ENCODE results near the gene NCS1.

NCS1 gene

DNA sequence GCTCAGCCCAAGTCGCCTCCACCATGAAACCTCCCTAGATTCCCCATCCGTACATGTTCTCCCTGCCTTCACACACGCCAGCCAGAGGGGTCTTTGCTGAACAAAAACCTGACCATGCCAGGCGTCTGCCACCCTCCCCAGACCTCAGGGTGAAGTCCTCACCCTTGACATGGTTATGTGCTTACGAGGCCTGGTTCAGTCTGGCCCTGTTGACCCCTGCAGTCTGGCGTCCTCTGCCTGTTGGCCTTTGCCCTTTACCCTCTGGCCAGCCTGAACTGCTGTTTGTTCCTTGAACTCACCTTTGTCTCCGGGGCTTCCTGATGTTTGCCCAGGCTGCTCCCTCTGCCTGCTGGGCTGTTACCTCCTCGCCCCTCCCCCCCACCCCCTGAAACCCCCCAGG is 29.8 kb downstream of the NCS1 start:
- no peaks in the 10 kb centered on the region for H3F3A ChIP-seq (ENCODE audit: control insufficient read depth, insufficient read depth)
- no peak overlapping the region for H3K4me2 ChIP-seq (ENCODE audit: low read length)
- H3K27ac ChIP-seq (ENCODE audit: low read depth, low read length), result no peak overlapping the region
- no peaks in the 10 kb centered on the region for H3K4me1 ChIP-seq (ENCODE audit: control insufficient read depth, low read length)
- TF ChIP-seq EZH2phosphoT487 (IDR thresholded peaks at IDR 0.05; ENCODE audit: borderline replicate concordance, low read length) (no peak), CTCF (IDR thresholded peaks at IDR 0.05; ENCODE audit: low read depth, low read length, poor library complexity, severe bottlenecking) (no peak)
- no peaks in the 10 kb centered on the region for H3K9me2 ChIP-seq (replicated peaks; ENCODE audit: control insufficient read depth, low read length)
- H3K79me2 ChIP-seq (ENCODE audit: control insufficient read depth, low read length), result no peaks in the 10 kb centered on the region
- no peaks in the 10 kb centered on the region for H3K36me3 ChIP-seq (ENCODE audit: control insufficient read depth, low read length)
- H4K20me1 ChIP-seq (ENCODE audit: control insufficient read depth, insufficient read depth, low read depth, low read length), result no peaks in the 10 kb centered on the region
- H3K9me3 ChIP-seq (ENCODE audit: control insufficient read depth, insufficient read depth, low read length), result no peaks in the 10 kb centered on the region
- no peak overlapping the region for H3K4me3 ChIP-seq (ENCODE audit: low read length)
- H3K27me3 ChIP-seq (ENCODE audit: control insufficient read depth, low read length), result no peaks in the 10 kb centered on the region

DNA sequence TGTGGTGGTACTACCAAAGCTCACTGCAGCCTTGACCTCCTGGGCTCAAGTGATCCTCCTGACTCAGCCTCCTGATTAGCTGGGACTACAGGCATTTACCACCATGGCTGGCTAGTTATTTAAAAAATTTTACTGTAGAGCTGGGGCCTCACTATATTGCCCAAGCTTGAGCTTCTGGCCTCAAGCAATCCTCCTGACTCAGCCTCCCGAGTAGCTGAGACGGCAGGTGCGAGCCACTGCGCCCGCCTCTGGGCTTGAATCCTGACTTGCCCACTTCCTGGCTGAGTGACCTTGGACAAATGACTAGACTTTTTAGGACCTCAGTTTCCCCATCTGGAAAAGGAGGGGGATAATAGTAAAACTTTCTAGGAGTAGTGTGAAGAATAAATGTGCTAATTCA is 32.1 kb downstream of the NCS1 start:
- H3K27ac ChIP-seq (ENCODE audit: low read depth, low read length), result no peak overlapping the region
- no peaks in the 10 kb centered on the region for H3K27me3 ChIP-seq (ENCODE audit: control insufficient read depth, low read length)
- no peak overlapping the region for H3K4me2 ChIP-seq (ENCODE audit: low read length)
- H3K79me2 ChIP-seq (ENCODE audit: control insufficient read depth, low read length), result no peaks in the 10 kb centered on the region
- no peaks in the 10 kb centered on the region for H3K9me3 ChIP-seq (ENCODE audit: control insufficient read depth, insufficient read depth, low read length)
- no peaks in the 10 kb centered on the region for H3K9me2 ChIP-seq (replicated peaks; ENCODE audit: control insufficient read depth, low read length)
- H3K4me1 ChIP-seq (ENCODE audit: control insufficient read depth, low read length), result no peaks in the 10 kb centered on the region
- H3F3A ChIP-seq (ENCODE audit: control insufficient read depth, insufficient read depth), result no peaks in the 10 kb centered on the region
- H3K4me3 ChIP-seq (ENCODE audit: low read length), result no peak overlapping the region
- H4K20me1 ChIP-seq (ENCODE audit: control insufficient read depth, insufficient read depth, low read depth, low read length), result no peaks in the 10 kb centered on the region
- TF ChIP-seq EZH2phosphoT487 (IDR thresholded peaks at IDR 0.05; ENCODE audit: borderline replicate concordance, low read length) (no peak), CTCF (IDR thresholded peaks at IDR 0.05; ENCODE audit: low read depth, low read length, poor library complexity, severe bottlenecking) (no peak)
- no peaks in the 10 kb centered on the region for H3K36me3 ChIP-seq (ENCODE audit: control insufficient read depth, low read length)

DNA sequence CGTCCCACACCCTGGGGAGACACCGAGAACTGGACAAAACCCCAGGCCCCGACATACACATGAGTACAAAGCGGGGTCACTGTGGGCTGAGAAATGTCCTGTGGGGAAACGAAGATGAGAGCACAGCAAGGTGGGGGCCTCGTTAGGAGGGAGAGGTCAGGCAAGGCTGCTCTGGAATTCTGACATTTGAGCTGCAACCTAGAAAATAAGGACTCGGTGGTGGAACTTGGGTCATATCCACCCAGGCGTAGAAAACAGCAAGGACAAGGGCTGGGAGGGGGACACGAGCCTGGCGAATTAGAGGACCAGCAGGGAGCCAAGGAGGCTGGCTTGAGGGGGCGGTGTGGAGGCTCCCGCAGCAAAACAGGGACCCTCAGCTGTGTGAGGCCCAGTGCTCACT is 32.8 kb downstream of the NCS1 start:
- H4K20me1 ChIP-seq (ENCODE audit: control insufficient read depth, insufficient read depth, low read depth, low read length), result no peaks in the 10 kb centered on the region
- TF ChIP-seq EZH2phosphoT487 (IDR thresholded peaks at IDR 0.05; ENCODE audit: borderline replicate concordance, low read length), result no peak
- TF ChIP-seq CTCF (IDR thresholded peaks at IDR 0.05; ENCODE audit: low read depth, low read length, poor library complexity, severe bottlenecking), result no peak
- H3K27me3 ChIP-seq (ENCODE audit: control insufficient read depth, low read length), result no peaks in the 10 kb centered on the region
- no peaks in the 10 kb centered on the region for H3K4me1 ChIP-seq (ENCODE audit: control insufficient read depth, low read length)
- no peak overlapping the region for H3K4me3 ChIP-seq (ENCODE audit: low read length)
- H3K27ac ChIP-seq (ENCODE audit: low read depth, low read length), result no peak overlapping the region
- H3F3A ChIP-seq (ENCODE audit: control insufficient read depth, insufficient read depth), result no peaks in the 10 kb centered on the region
- H3K79me2 ChIP-seq (ENCODE audit: control insufficient read depth, low read length), result no peaks in the 10 kb centered on the region
- no peaks in the 10 kb centered on the region for H3K9me3 ChIP-seq (ENCODE audit: control insufficient read depth, insufficient read depth, low read length)
- no peaks in the 10 kb centered on the region for H3K9me2 ChIP-seq (replicated peaks; ENCODE audit: control insufficient read depth, low read length)
- no peak overlapping the region for H3K4me2 ChIP-seq (ENCODE audit: low read length)
- H3K36me3 ChIP-seq (ENCODE audit: control insufficient read depth, low read length), result no peaks in the 10 kb centered on the region

DNA sequence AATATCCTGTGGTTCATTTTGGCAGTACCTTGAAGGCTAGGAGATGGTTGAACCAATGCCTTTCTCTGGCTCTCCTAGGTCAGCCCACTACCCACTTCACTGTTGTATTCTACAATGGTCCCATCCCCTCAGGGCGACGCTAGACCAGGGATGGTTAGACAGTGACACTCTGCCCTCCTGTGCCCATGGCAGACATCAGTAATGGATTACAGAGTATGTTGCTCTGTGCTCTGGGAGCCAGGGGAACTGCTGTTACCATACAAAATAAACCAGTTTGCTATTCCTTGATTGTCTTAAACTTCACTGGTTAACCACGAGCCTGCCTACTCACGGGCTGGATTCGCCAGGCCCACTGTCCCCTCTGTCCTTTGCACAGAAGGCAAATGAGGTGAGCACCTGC is 33.7 kb downstream of the NCS1 start:
- H4K20me1 ChIP-seq (ENCODE audit: control insufficient read depth, insufficient read depth, low read depth, low read length), result no peaks in the 10 kb centered on the region
- no peaks in the 10 kb centered on the region for H3K36me3 ChIP-seq (ENCODE audit: control insufficient read depth, low read length)
- no peak overlapping the region for H3K4me2 ChIP-seq (ENCODE audit: low read length)
- H3K27me3 ChIP-seq (ENCODE audit: control insufficient read depth, low read length), result no peaks in the 10 kb centered on the region
- H3K9me2 ChIP-seq (replicated peaks; ENCODE audit: control insufficient read depth, low read length), result no peaks in the 10 kb centered on the region
- no peaks in the 10 kb centered on the region for H3K79me2 ChIP-seq (ENCODE audit: control insufficient read depth, low read length)
- H3F3A ChIP-seq (ENCODE audit: control insufficient read depth, insufficient read depth), result no peaks in the 10 kb centered on the region
- no peaks in the 10 kb centered on the region for H3K4me1 ChIP-seq (ENCODE audit: control insufficient read depth, low read length)
- no peak overlapping the region for H3K27ac ChIP-seq (ENCODE audit: low read depth, low read length)
- no peak for TF ChIP-seq CTCF (IDR thresholded peaks at IDR 0.05; ENCODE audit: low read depth, low read length, poor library complexity, severe bottlenecking)
- TF ChIP-seq EZH2phosphoT487 (IDR thresholded peaks at IDR 0.05; ENCODE audit: borderline replicate concordance, low read length), result no peak
- H3K9me3 ChIP-seq (ENCODE audit: control insufficient read depth, insufficient read depth, low read length), result no peaks in the 10 kb centered on the region
- no peak overlapping the region for H3K4me3 ChIP-seq (ENCODE audit: low read length)

Data from DOHH2 (cell line).